Stimulated activated CD4-positive, alpha-beta T cell treated with anti-CD3 and anti-CD28 coated beads, Interleukin-12 subunit alpha, Interleukin-12 subunit beta, amount 100 ng/mL, for 24 hours (primary cell): ENCODE measurements around the gene TCP11L2.
A peak's percentile ranks its signal among the peaks of the same experiment; 100 is the strongest.

ENCODE experiments used
- DNase-seq, 2 experiments: peaks; one replicate each; pipeline ENCODE4 v3.0.0-alpha.2; 2020; ENCODE audit warnings: low read depth in 2 of 2

Gene TCP11L2

DNA sequence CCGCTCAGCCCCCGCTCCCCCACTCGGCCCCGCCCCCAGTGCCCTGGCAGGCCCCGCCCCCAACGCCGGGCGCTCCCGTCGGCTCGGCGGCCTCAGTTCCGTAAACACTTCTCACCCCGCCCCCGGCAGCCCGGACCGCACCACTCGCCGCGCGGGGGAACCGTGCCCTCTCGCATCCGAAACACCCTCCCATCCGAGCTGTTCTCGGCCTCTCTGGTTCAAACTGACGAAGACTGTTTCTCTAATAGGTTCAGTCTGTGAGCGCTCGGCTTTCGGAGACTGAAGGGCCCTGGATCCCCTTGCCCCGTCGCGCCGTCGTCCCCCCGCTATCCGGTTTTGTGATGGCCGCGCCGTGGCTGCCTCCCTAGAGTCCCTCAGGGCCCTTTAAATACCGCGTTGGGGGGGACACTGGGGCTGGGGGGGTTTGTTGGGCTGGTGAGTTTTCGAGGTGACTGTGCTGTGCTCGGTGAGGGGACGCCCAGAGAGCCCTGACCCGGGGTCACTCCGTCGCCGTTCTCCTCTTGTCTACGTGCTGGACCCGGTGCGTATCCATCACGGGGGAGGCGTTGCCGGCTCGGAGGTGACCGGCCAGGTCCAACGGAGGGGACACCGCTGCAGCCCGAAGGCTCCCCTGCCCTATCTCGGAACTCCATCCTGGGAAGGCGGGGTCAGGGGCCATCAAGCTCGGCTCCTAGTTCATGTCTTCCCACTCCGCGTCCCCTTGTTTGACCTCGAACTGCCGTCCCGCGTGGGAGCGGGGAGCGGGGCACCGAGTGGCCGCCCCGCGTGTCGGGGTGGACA lies at the start of gene TCP11L2:
Gene TCP11L2, plus strand, starts transcription at position 333 of the 801 bp plus-strand sequence. CDS start 8,343 bp downstream, outside the sequence.
- peak; percentile 67 to 79 for DNase-seq

DNA sequence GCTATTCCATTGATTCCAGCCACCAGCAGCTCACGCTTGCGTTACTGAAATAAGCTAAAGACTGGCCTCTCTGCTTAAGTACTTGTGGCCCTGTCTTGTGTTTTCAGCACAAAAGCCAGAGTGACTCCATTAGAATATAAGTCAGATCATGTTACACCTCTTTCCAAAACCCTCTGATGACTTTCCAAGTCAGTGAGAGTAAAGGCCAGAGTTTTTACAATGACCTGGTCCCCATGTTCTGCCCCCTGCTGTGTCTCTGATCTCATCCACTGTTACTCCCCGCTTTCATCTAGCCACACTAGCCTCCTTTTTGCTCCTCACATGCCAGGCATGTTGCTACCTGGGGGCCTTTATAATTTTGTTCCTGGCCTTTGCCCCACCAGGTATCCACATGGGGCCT lies 47.8 kb upstream of the TCP11L2 start:
- DNase-seq: no peak

DNA sequence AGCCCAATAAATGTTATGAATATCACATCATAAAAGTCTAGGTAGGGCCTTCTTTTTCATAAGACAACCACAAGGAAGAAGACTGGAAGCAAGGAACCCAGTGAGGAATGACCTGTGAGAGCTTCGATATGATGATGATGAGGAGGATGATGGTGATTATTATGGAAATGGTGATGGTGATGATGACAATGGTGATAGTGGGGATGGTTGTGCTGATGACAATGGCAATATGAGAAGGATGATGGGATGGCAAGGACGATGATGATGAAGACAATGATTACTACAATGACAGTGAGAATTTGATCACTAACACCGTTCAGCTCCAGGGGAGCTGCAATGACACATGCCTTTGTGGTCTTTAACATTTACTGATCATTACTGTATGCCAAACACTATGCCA lies 47.0 kb upstream of the TCP11L2 start:
- no peak for DNase-seq

DNA sequence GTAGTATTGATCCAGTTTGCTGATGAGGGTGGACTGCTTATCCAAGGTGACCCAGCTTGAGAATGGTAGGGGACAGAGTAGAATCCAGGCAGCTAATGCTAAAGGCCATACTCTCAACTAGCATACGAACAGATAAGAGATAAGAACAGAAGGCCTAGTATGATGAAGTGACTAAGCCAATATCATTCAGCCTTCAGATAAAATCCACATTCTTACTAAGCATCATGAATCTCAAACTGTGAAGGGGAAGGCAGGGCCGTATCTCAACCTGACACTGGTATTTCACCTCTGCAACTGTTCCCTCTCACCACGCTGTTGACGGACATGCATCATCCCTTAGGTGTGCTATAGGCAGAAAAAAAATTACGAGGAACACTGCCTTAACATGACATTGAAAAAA lies 46.6 kb upstream of the TCP11L2 start:
- no peak for DNase-seq

- no peak for DNase-seq
Observed at GRCh38 chr12:106256524-106256923, 46.0 kb upstream of the TCP11L2 start.

GRCh38 chr12:106258226-106258625 lies 44.3 kb upstream of the TCP11L2 start:
- no peak for DNase-seq

DNA sequence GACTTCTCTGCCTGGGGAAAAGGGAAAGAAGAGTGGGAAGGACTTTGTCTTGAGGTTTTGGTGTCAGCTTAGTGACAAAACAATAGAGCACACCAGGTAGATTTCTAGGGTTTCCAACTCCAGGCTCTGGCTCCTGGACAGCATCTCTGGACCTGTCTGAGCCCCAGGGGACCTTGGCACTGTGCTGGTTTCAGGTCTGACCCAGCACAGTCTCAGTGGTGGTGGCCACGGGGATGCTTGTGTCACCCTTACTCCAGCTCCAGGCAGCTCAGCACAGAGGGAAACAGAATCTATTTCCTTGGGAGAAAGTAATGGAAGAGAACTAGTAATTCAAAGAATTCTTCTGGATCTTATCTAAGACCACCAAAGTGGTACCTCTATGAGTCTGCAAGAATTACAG lies 43.6 kb upstream of the TCP11L2 start:
- no peak for DNase-seq

GRCh38 chr12:106265116-106265515 lies 37.4 kb upstream of the TCP11L2 start:
- no peak for DNase-seq

- DNase-seq: no peak
Observed at GRCh38 chr12:106267535-106267934, 35.0 kb upstream of the TCP11L2 start.

DNA sequence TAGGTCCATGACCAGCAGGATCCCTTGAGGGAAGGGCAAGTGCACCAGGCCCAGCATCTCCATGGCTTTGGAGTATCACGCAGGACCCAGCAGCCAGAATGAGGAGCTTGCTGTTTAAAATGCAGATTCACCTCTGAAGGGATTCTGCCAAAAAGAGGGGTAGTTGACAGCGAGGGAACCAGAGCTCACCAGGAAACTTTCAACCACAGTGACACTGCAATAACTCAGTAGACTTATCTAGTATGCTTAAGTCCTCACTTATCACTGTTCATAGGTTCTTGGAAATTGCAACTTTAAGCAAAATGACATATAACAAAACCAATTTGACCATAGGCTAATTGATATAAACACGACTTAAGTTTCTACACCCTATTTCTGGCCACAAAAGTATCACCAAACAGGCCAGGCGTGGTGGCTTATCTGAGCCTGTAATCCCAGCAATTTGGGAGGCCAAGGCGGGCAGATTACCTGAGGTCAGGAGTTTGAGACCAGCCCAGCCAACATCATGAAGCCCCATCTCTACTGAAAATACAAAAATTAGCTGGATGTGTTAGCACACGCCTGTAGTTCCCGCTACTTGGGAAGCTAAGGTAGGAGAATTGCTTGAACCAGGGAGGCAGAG lies 33.3 kb upstream of the TCP11L2 start:
- DNase-seq: no peak

DNA sequence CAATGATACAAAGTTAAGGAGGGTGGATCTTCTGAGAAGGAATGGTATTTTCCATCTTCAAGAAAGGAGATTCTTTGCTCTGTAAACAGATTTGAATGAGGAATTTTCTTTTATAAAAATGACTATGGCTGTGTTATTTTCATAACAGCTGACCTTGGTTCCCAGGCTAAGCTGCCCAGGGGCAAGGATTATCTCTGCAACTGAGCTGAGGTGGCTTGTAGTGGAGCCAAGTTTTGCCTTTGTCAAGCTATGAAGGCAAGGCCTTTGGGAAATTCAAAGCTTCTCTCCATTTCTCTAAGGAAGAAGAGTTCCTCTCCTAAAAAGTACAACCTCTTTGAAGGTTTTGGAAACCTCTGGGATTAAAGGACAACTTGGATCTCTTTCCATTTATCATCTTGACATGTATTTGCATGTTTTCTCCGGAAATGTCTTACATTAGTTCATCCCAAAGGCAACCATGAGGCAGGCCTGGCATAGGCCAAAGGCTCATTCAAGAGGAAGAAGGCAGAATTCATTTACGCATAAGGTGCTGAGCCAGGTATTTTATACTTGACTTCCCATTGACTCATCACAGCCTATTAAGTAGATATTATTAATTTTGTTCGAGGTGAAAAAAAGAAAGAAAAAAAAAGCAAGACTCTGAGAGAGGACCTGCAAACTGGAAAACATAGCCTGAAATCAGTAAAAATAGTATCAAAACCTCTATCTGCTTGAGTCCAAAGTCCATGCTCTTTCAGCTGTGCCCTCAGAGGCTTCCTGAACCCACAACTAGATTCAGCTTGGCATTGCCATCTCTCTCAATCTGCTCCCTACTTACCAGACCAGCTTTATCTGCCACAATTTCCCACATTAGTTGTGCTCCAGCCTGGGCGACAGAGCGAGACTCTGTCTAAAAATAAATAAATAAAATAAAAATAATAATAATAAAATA lies 30.7 kb upstream of the TCP11L2 start:
- no peak for DNase-seq

DNA sequence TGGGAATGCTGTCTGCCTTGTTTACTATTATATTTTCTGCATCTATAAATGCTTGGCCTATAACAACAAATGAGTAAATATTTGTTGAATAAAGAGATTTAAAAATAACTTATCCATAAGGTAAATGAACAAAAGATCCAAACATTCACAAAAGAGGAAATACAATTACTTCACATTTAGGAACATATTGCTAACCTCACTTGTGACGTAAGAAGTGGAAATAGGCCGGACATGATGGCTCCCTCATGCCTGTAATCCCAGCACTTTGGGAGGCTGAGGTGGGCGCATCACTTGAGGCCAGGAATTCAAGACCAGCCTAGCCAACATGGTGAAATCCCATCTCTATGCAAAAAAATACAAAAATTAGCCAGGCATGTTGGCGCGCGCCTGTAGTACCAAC lies 29.0 kb upstream of the TCP11L2 start:
- DNase-seq: no peak

DNA sequence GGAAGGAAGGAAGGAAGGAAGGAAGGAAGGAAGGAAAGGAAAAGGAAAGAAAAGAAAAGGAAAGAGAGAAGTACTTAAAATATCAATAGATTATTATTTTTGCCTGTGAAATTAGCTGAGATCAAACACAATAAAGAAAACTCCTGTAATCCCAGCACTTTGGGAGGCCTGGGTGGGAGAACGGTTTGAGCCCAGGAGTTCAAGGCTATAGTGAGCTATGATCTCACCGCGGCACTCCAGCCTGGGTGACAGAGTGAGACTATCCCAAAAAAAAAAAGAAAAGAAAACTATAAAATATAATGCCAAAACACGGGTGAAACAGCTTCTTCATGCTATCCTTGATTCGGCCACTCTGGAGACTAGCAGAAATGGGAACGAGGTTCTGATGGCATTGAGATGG lies 28.5 kb upstream of the TCP11L2 start:
- DNase-seq: no peak

DNA sequence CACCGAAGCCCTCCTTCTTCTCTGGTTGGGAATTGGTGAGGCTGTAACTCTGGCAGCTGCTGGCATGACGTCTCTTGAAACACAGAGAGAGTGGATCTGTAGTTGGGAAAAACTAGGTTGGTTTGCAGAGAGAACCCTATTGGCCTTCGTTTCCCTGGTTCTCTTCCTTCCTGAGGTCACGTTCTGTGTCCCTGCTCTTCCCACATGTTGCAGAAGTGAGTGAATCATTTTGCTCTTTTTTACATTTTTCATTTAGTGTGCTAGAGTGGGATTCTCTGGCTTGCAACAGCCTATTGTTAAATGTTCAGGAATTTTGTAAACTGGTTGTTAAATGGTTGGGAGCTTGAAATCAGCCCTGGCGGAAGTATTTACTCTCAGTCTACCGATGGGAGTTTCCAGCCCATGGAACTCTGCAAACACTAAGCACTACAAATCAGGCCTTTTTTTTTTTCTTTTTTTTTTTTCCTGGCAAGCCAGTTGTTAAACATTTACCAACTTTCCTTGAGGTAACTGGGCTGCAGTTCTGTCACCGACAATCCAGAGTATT lies 27.9 kb upstream of the TCP11L2 start:
- no peak for DNase-seq

GRCh38 chr12:106275458-106275857 lies 27.1 kb upstream of the TCP11L2 start:
- DNase-seq: no peak

DNA sequence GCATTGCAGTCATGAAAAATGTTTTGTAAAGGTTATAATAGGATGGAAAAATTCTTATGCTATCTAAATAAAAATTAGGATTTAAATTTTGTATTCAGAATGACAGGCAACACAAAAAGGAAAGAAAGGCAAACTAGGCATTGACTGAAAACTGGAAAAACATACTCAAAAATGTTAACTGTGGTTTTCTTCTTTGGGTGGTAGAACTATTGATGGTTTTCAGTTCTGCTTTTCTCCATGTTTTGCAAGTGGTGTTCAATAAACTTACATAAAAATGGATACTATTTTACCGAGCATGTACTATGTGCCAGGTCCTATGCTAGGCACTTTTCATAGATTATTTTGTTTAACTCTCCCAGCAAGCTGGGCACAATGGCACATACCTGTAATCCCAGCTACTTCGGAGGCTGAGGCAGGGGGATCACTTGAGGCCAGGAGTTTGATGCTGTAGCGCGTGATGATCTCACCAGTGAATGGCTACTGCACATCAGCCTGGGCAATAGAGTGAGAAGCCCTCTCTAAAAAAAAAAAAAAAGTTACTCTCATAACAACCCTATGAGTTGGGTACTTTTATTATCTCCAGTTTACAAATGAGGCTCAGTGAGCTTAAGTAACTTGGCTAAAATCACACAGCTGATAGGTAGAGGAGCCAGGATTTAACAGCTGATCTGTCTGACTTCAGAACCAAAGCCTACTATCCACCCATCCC lies 26.3 kb upstream of the TCP11L2 start:
- DNase-seq: no peak

GRCh38 chr12:106280106-106280505 lies 22.4 kb upstream of the TCP11L2 start:
- DNase-seq: no peak

DNA sequence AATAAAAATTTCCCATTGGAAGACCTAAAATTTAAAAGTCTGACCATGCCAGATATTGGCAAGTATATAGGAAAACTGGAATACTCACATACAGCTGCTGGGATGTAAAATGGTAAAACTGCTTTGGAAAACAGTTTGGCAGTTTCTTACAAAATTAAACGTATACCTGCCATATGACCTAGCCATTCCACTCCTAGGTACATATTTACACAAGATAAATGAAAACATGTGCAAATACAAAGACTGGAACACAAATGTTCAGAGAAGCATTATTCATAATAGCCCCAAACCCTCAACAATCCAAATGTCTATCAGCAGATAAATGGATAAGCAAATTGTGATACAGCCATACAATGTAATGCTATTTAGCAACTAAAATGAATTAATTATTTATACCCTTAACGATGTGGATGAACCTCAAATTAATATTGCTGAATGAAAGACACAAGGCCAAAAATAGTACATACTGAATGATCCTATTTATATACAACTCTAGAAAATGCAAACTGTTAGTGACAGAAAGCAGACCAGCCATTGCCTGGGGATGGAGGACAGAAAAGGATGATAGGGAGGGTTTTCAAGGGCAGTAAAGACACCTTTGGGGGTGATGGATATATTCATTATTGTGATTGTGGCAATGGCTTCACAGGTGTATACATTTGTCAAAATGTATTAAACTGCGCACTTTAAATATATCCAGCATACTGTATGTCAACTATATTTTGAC lies 21.3 kb upstream of the TCP11L2 start:
- no peak for DNase-seq

DNA sequence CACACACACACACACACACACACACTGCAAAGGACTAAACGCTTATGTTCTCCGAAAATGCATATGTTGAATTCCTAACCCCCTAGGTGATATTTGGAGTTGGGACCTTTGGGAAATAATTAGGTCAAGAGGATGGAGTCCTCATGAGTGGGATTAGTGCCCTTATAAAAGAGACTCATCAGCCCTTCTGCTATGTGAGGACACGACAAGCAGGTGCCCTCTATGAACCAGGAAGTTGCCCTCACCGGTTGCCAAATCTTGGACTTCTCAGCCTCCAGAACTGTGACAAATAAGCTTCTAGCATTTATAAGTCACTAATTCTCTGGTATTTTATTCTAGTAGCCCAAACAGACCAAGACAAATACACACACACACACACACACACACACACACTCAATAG lies 20.7 kb upstream of the TCP11L2 start:
- DNase-seq: no peak

- peak in 1 of 2 experiments; percentile 24 for DNase-seq
Observed at GRCh38 chr12:106282457-106283097, 20.0 kb upstream of the TCP11L2 start.
